Measurements from ENCODE around the gene CDKAL1.

CDKAL1 gene

DNA sequence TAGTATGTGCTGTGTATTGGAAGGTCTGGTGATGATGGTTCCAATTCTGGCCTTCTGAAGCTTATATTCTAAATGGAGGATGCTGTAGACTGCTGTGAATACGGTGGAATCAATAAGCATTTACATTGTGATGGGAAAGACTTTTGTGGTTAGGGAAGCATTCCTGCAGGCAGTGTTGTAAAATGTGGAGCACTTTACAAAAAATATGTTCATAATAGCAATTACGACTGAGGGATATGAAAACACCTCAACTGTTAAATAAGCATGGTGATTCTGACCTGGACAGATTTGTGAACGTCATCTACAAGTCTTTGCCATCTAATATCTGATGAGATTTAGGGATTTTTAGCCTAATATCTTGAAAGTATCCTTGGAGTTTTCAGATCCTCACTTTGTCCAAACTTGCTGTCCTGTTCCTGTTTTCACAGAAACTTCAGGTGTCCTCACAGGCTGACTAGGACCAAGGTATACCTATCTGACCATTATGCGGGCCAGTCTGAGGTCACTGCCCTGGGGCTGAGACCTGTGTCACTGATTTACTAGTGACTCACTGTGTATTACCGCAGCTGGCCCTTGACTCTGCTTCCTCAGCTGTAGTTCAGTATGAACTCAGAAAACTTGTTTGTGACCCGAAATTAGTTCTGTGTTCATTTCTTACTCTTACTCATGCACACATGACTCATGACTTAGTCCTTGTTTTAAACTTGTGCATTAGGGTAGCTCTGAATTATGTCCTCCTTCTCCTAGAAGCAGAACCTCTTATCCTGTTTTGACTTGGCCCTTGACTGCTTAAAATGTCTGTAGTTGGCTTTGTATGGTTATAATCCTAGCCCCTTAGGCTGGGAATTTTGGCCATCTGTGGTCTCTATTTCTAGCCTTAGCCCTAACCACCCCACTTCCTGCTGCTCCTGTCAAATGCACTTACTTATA lies 343.0 kb downstream of the CDKAL1 start:
- no peak overlapping the region for H2AFZ ChIP-seq (ENCODE audit: low read depth, low read length)
- H3K4me1 ChIP-seq (ENCODE audit: insufficient read depth, low read length): peaks cover 10% of the 10 kb centered on the region
- no peaks in the 10 kb centered on the region for H3K9me3 ChIP-seq (ENCODE audit: low read length)
- no peaks in the 10 kb centered on the region for H3K36me3 ChIP-seq (ENCODE audit: insufficient read depth, low read length)
- no peaks in the 10 kb centered on the region for H3K27me3 ChIP-seq (ENCODE audit: insufficient read depth, low read length)
- no peak overlapping the region for H3K4me3 ChIP-seq (ENCODE audit: low read length)

DNA sequence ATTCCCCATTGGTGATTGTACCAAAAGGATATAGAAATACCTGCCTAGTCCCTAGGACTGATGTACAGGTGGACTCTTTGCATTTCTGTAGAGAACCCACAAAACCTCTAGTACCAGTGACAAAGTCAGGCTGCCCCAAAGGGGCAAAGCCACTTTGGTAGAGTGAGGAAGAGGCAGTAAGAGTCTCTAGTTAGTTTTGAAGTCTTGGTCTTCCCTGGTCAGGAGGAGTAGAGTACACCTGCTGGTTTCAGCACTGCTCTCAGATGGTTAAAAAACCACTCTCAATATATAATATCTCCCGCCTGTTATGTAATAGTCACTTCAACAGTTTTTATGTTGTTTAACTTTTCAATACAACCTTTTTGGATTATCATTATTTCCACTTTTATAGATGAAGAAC lies 344.9 kb downstream of the CDKAL1 start:
- no peaks in the 10 kb centered on the region for H3K27me3 ChIP-seq (ENCODE audit: insufficient read depth, low read length)
- peaks cover 10% of the 10 kb centered on the region for H3K4me1 ChIP-seq (ENCODE audit: insufficient read depth, low read length)
- peaks cover 1% of the 10 kb centered on the region for H3K9me3 ChIP-seq (ENCODE audit: low read length)
- no peaks in the 10 kb centered on the region for H3K36me3 ChIP-seq (ENCODE audit: insufficient read depth, low read length)
- no peak overlapping the region for H2AFZ ChIP-seq (ENCODE audit: low read depth, low read length)
- H3K4me3 ChIP-seq (ENCODE audit: low read length): no peak overlapping the region

DNA sequence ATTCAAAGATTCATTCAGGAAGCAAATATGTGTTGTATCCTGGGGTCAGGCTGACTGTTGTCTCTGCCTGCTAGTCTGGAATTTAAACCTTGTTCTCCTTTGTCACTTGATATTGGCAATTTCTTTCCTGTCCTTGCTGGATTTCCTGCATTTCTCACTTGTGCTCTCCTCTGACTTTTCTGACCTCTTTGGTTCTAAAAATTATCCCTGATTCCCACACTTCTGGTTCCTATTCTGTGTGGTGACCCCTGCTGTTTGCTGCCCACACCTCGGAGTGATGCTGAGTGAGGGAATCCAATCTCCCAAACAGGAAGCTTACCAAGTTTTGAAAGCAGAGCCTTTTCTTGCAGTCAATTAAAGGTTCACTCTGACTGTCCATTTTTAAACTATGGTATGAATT lies 345.3 kb downstream of the CDKAL1 start:
- Histone ChIP-seq H3K9me3 (ENCODE audit: low read length) (peaks cover 3% of the 10 kb centered on the region), H2AFZ (ENCODE audit: low read depth, low read length) (no peak overlapping the region)

DNA sequence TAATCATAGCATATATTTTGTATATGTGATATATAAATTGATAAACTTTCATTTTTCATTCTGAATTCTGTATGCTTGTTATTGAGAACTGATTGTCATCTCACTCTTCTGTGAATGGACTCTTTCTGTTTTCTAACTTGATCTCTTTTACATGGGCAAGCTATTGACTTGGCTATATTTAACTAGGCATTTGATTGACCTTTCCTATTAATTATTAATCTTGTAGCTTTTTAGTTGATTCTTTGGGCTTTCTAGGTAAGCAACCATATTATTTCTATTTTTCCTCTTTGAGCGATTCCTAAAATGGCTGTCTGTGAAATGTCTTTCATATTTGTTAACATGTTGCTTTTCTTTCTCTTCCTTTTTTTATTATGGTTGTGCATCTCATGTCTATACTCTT lies 347.1 kb downstream of the CDKAL1 start:
- Histone ChIP-seq H3K4me3 (ENCODE audit: low read length) (no peak overlapping the region), H3K27me3 (ENCODE audit: insufficient read depth, low read length) (no peaks in the 10 kb centered on the region), H3K36me3 (ENCODE audit: insufficient read depth, low read length) (no peaks in the 10 kb centered on the region), H2AFZ (ENCODE audit: low read depth, low read length) (no peak overlapping the region), H3K9me3 (ENCODE audit: low read length) (peaks cover 3% of the 10 kb centered on the region), H3K4me1 (ENCODE audit: insufficient read depth, low read length) (peaks cover 2% of the 10 kb centered on the region)

More for the DNA sequence above, 345.3 kb downstream of the CDKAL1 start:
- Histone ChIP-seq H3K4me3 (ENCODE audit: low read length) (no peak overlapping the region), H3K27me3 (ENCODE audit: insufficient read depth, low read length) (no peaks in the 10 kb centered on the region), H3K36me3 (ENCODE audit: insufficient read depth, low read length) (no peaks in the 10 kb centered on the region), H3K4me1 (ENCODE audit: insufficient read depth, low read length) (peaks cover 10% of the 10 kb centered on the region)

DNA sequence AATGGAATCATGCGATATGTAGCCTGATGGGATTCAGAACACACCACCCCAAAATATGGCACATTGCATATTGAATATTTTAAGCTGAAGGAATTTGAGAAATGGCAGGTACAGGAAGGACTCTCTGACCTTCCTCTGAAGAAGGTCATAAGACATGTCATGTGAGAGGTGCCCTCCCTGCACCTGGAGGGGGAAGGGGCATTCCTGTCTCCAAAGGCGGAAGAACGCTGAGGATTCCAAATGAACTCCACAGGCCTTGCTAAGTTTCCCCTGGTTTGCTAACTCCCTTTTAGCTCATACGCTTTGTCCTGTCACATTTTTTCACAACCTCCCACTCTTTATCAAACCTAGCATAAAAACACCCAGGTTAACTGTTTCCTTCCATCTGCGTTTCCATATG lies 347.8 kb downstream of the CDKAL1 start:
- no peaks in the 10 kb centered on the region for H3K36me3 ChIP-seq (ENCODE audit: insufficient read depth, low read length)
- no peaks in the 10 kb centered on the region for H3K27me3 ChIP-seq (ENCODE audit: insufficient read depth, low read length)
- no peak overlapping the region for H3K4me3 ChIP-seq (ENCODE audit: low read length)
- no peak overlapping the region for H2AFZ ChIP-seq (ENCODE audit: low read depth, low read length)
- peaks cover 3% of the 10 kb centered on the region for H3K9me3 ChIP-seq (ENCODE audit: low read length)
- no peaks in the 10 kb centered on the region for H3K4me1 ChIP-seq (ENCODE audit: insufficient read depth, low read length)

DNA sequence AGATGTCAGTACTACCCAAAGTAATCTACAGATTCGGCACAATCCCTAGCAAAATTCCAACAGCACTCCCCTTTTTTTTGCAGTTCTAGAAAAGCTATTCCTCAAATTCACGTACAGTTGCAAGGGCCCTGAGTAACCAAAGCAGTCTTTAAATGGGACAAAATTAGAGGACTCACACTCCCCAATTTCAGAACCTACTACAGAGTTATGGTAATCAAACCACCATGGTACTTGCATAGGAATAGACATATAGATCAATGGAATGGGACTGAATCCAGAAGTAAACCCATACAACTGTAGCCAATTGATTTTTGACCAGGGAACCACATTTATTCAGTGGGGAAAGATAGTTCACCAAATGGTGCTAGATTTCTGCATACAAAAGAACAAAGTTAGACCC lies 350.8 kb downstream of the CDKAL1 start:
- Histone ChIP-seq H3K9me3 (ENCODE audit: low read length) (peaks cover 3% of the 10 kb centered on the region), H2AFZ (ENCODE audit: low read depth, low read length) (no peak overlapping the region), H3K4me3 (ENCODE audit: low read length) (no peak overlapping the region), H3K4me1 (ENCODE audit: insufficient read depth, low read length) (no peaks in the 10 kb centered on the region), H3K36me3 (ENCODE audit: insufficient read depth, low read length) (no peaks in the 10 kb centered on the region), H3K27me3 (ENCODE audit: insufficient read depth, low read length) (no peaks in the 10 kb centered on the region)

DNA sequence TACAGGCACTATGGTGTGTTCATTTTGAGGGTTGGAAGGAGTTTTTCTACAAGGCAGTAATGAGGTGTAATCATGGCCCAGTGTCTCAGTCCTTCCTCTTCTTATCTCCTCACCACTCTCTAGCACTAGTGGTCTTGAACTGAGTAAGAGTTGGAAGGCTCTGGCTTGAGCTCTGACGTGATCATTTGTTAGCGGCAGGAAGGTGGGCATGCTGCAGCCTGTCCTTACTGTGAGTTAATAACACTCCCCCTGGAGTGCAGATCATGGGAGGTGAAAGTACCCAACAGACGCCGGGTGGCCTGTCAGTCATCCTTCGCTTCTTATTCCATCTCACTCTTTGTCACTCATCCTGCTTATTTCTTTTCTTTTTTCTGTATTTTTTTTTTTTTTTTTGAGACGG lies 356.9 kb downstream of the CDKAL1 start:
- Histone ChIP-seq H3K27me3 (ENCODE audit: insufficient read depth, low read length) (no peaks in the 10 kb centered on the region), H3K4me3 (ENCODE audit: low read length) (no peak overlapping the region), H2AFZ (ENCODE audit: low read depth, low read length) (no peak overlapping the region)

DNA sequence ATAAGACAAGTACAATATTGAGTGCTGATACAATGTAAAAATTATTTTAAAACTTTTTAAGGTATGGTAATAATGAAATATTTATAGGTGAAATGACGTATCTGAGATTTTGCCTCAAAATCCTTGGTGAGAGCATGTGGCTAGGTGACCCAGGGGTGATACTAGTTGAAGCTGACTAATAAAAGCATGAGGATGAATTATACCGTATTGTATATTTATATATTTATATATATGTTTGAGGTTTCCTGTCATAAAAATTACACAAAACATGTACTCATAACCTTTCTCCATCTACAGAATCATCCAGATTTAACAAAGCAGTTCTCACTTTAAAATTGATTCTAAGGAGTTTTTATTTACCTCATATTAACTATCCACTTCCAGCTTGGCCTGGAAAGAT lies 358.1 kb downstream of the CDKAL1 start:
- H3K9me3 ChIP-seq (ENCODE audit: low read length): no peaks in the 10 kb centered on the region
- no peaks in the 10 kb centered on the region for H3K36me3 ChIP-seq (ENCODE audit: insufficient read depth, low read length)
- no peak overlapping the region for H3K4me3 ChIP-seq (ENCODE audit: low read length)
- H3K27me3 ChIP-seq (ENCODE audit: insufficient read depth, low read length): no peaks in the 10 kb centered on the region
- no peaks in the 10 kb centered on the region for H3K4me1 ChIP-seq (ENCODE audit: insufficient read depth, low read length)
- H2AFZ ChIP-seq (ENCODE audit: low read depth, low read length): no peak overlapping the region

More for the DNA sequence above, 356.9 kb downstream of the CDKAL1 start:
- H3K36me3 ChIP-seq (ENCODE audit: insufficient read depth, low read length): no peaks in the 10 kb centered on the region
- no peaks in the 10 kb centered on the region for H3K9me3 ChIP-seq (ENCODE audit: low read length)
- H3K4me1 ChIP-seq (ENCODE audit: insufficient read depth, low read length): no peaks in the 10 kb centered on the region

DNA sequence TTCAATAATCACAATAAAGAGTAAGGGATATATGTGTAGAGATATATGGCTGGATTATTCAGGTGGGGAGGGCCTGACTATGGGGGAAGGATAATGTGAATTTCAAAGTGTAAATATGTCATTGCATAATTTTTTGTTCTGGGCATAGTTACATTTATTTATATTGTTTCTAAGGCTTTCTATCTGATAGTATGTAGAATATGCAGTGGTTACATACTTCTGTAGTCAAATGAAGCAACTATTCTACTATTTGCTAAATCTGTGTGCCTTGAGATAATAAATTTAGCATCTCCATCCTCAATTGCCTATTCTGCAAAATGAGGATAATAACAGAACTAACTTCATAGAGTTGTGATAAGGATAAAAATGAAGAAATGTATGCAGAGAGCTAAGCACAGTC lies 359.2 kb downstream of the CDKAL1 start:
- no peaks in the 10 kb centered on the region for H3K4me1 ChIP-seq (ENCODE audit: insufficient read depth, low read length)
- no peaks in the 10 kb centered on the region for H3K36me3 ChIP-seq (ENCODE audit: insufficient read depth, low read length)
- H3K27me3 ChIP-seq (ENCODE audit: insufficient read depth, low read length): no peaks in the 10 kb centered on the region
- H3K4me3 ChIP-seq (ENCODE audit: low read length): no peak overlapping the region
- no peaks in the 10 kb centered on the region for H3K9me3 ChIP-seq (ENCODE audit: low read length)
- H2AFZ ChIP-seq (ENCODE audit: low read depth, low read length): no peak overlapping the region

DNA sequence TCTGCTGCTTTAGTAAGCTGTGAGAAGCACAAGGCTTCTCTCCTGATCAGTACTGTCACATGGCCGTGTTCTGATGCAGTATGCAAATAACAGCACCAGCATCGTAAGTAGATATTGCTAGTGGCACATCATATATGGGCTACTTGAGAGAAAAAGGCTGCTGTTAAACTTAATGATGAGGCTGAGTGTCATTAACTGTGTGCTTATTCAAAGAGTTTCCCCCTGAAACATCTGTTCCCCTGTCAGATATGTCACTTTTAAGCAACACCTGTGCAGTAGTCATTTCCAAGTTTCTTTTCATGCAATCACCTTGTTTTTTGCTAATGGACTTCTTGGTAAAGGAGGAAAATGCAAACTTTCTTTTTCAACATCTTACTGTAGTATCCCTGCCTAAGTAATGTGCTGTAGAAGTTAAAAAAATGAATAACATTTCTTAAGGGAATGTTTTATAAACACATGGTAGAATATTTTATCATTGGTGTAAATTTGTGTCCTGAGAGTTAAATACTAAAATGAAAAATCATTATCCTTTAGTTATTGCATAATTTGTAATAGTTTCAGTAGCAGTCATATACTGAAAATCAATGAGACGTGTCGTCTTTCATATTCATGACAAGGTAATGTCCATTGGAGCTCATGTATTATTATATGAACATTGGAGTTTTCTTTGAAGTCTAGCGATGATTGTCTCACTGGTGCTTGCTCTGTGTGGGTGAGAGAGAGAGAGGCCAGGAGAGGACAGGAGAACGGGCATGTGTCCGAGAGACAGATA lies 366.3 kb downstream of the CDKAL1 start:
- H3K36me3 ChIP-seq (ENCODE audit: insufficient read depth, low read length): no peaks in the 10 kb centered on the region
- no peaks in the 10 kb centered on the region for H3K4me1 ChIP-seq (ENCODE audit: insufficient read depth, low read length)
- no peak overlapping the region for H3K4me3 ChIP-seq (ENCODE audit: low read length)
- no peak overlapping the region for H2AFZ ChIP-seq (ENCODE audit: low read depth, low read length)
- no peaks in the 10 kb centered on the region for H3K27me3 ChIP-seq (ENCODE audit: insufficient read depth, low read length)
- peaks cover 5% of the 10 kb centered on the region for H3K9me3 ChIP-seq (ENCODE audit: low read length)

DNA sequence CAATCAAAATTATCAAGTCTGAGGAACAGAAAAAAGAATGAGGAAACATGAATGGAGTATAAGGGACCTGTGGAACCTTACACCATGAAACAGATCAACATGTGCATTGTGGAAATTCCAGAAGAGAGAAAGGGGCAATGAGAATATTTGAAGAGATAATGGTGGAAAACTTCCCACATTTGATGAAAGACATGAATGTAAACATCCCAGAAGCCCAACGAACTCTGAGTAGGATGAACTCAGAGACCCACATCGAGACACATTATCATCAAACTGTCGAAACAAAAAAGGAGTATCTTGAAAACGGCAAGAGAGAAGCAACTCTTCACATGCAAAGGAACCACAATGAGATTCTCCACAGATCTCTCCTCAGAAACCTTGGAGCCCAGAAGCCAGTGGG lies 371.1 kb downstream of the CDKAL1 start:
- no peaks in the 10 kb centered on the region for H3K27me3 ChIP-seq (ENCODE audit: insufficient read depth, low read length)
- H3K4me1 ChIP-seq (ENCODE audit: insufficient read depth, low read length): no peaks in the 10 kb centered on the region
- H2AFZ ChIP-seq (ENCODE audit: low read depth, low read length): no peak overlapping the region
- peaks cover 9% of the 10 kb centered on the region for H3K9me3 ChIP-seq (ENCODE audit: low read length)
- H3K4me3 ChIP-seq (ENCODE audit: low read length): no peak overlapping the region
- no peaks in the 10 kb centered on the region for H3K36me3 ChIP-seq (ENCODE audit: insufficient read depth, low read length)

DNA sequence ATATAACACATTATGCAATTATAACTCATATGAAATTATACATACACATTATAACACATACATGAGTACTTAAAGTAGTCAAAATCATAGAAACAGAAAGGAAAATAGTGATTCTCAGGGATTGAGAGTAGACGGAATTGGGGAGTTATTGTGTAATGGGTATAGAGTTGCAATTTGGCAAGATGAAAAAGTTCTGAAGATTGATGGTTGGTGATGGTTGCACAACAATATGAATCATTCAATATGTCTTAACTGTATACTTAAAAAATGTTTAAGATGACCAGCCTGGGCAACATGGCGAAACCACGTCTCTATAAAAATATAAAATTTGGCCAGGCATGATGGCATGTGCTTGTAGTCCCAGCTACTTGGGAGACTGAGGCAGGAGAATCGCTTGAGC lies 372.7 kb downstream of the CDKAL1 start:
- no peaks in the 10 kb centered on the region for H3K4me1 ChIP-seq (ENCODE audit: insufficient read depth, low read length)
- no peak overlapping the region for H3K4me3 ChIP-seq (ENCODE audit: low read length)
- no peaks in the 10 kb centered on the region for H3K27me3 ChIP-seq (ENCODE audit: insufficient read depth, low read length)
- H2AFZ ChIP-seq (ENCODE audit: low read depth, low read length): no peak overlapping the region
- peaks cover 9% of the 10 kb centered on the region for H3K9me3 ChIP-seq (ENCODE audit: low read length)
- no peaks in the 10 kb centered on the region for H3K36me3 ChIP-seq (ENCODE audit: insufficient read depth, low read length)

DNA sequence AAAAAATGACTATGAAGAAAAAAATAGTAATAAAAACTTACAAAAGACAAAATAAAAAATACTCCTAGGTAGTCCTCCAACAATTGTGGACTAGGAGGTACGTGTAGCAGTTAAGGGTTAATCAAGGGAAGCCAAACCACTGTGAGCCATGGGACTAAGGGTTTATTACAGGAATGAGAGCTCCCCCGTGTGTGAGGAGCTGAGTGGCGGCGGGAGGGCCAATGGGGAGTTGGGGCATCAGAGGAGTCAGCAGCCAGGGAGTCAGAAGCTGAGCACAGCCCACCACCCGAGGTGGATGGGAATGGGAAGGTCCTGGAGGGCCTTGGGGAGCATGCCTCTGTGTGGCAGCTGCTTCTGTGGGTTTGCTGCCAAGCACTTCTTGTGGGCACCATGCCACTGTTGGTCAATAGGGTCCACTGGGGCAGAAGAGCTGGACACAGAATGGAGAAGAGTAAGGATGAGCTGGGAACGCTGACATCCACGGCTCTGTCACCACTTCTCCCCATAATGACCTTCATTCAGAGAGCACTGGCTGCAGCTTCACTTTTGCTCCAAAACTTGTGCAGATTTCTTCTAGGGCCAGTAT lies 373.3 kb downstream of the CDKAL1 start:
- Histone ChIP-seq H3K4me3 (ENCODE audit: low read length) (no peak overlapping the region), H3K9me3 (ENCODE audit: low read length) (peaks cover 9% of the 10 kb centered on the region), H2AFZ (ENCODE audit: low read depth, low read length) (no peak overlapping the region), H3K4me1 (ENCODE audit: insufficient read depth, low read length) (no peaks in the 10 kb centered on the region), H3K36me3 (ENCODE audit: insufficient read depth, low read length) (no peaks in the 10 kb centered on the region), H3K27me3 (ENCODE audit: insufficient read depth, low read length) (no peaks in the 10 kb centered on the region)

All from neuron (in vitro differentiated cells).